Transverse colon (tissue), 4 donors: ENCODE results near the gene TMEM62. TPM values are rescaled to one million over a fixed set of nuclear protein-coding genes. Genes with fewer than 3 reads are reported as not detected.
A peak's percentile ranks its signal among the peaks of the same experiment; 100 is the strongest.
"Not testable (repeated sequence)": the region's sequence is repeated elsewhere in the genome, so short reads cannot be mapped to it uniquely, and the experiment has no call there.

ENCODE experiments used
- DNase-seq: peaks from one replicate; pipeline ENCODE4 v3.0.0-alpha.2; 2019
- H3K27ac ChIP-seq, 4 donors: fragments of 200-600 bp; sonication (generic); 2 replicates each; pipeline ENCODE4 v1.5.1; 2016 to 2018; ENCODE audit warnings: inconsistent platforms in 4 of 4
- H3K27me3 ChIP-seq: fragments of 200-600 bp; sonication (generic); 2 replicates; pipeline ENCODE4 v1.5.1; 2017; ENCODE audit warnings: inconsistent platforms
- H3K36me3 ChIP-seq, 4 donors: fragments of 200-600 bp; sonication (generic); 2 replicates each; pipeline ENCODE4 v1.5.1; 2017 to 2019; ENCODE audit warnings: inconsistent platforms in 4 of 4
- H3K4me1 ChIP-seq, 4 donors: fragments of 200-600 bp; sonication (generic); 2 replicates each; pipeline ENCODE4 v1.5.1; 2017 to 2020; ENCODE audit warnings: inconsistent platforms in 4 of 4
- H3K4me3 ChIP-seq, 4 donors: fragments of 200-600 bp; sonication (generic); 1 replicate in 1 of 4; 2 replicates in 3 of 4; pipeline versions ENCODE4 v1.5.1 to v1.6.1; 2017 to 2019; ENCODE audit warnings: inconsistent platforms in 4 of 4
- H3K9me3 ChIP-seq, 2 donors: fragments of 200-600 bp; sonication (generic); 2 replicates each; pipeline ENCODE4 v1.5.1; 2017 to 2019; ENCODE audit warnings: inconsistent platforms in 2 of 2
- CTCF ChIP-seq, 5 experiments: fragments of 200-600 bp in 3 of 5; fragments of 450-650 bp in 2 of 5; sonication (generic) in 3 of 5; IDR thresholded peaks; 1 replicate in 2 of 5; 2 replicates in 3 of 5; pipeline ENCODE4 v1.5.1; 2016 to 2017; ENCODE audit warnings: antibody characterized with exemption in 5 of 5, inconsistent platforms in 3 of 5, mild to moderate bottlenecking in 2 of 5, moderate library complexity in 1 of 5
- EP300 ChIP-seq: sonication (generic); formaldehyde crosslinking; IDR thresholded peaks from one replicate; pipeline ENCODE4 v1.6.1; 2017; ENCODE audit warnings: antibody characterized with exemption, low read depth
- POLR2A ChIP-seq: fragments of 450-650 bp; IDR thresholded peaks from one replicate; pipeline ENCODE4 v1.6.1; 2016; ENCODE audit warnings: antibody characterized with exemption, mild to moderate bottlenecking, moderate library complexity
- POLR2AphosphoS5 ChIP-seq, 3 donors: sonication (generic); formaldehyde crosslinking; IDR thresholded peaks; one replicate each; pipeline ENCODE4 v1.6.1; 2016; ENCODE audit warnings: antibody characterized with exemption in 3 of 3
- WGBS, 2 donors: methylation state at CpG; one replicate each; pipeline ENCODE4 v1.1.5; 2018; ENCODE audit warnings: low coverage in 1 of 2; 5-methylcytosine and 5-hydroxymethylcytosine counted together
- in situ Hi-C, 4 donors: fragments of 200-750 bp; cut with MboI; loops; one replicate each; pipeline versions ENCODE4 v1.15.0 to v1.15.1; 2017; ENCODE audit warnings: low sequenced_read_pairs in 3 of 4, low pct_ligation_motif_present in 1 of 4, low pct_unique_long_range_greater_than_20kb in 1 of 4
- intact Hi-C: fragments of 100-400 bp; cut with DNase I; formaldehyde crosslinking; loops from one replicate; pipeline ENCODE4 v1.15.1; 2023; ENCODE audit warnings: low total_unique reads
- total RNA-seq, 4 donors: library from RNA; depleted of rRNA; stranded (reverse); fragments of >200 nt; gene quantifications; one replicate each; pipeline ENCODE4 v1.1.0, GENCODE V29; 2016

TMEM62 gene
- total RNA-seq, 4 donors from 2014 or later: 21.3 to 367 (median 39.6) TPM

DNA sequence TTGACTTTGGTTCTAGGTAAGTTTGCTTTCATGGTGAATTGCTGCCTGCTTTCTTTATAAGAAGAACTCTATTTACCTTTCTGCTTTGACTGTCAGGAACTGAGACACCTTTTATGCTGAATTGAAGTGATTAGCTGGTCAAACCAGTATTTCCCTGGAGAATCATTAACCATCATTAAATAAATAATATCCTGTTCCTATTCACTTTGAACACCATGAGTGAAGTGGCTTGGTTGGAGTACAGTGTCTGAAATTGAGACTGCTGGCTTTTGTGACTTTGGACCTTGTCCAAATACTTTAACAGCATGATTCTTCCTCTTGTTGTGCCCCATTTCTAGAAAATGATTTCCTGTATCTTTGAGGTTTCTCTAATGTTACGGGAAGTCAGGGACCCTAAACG is 5.6 kb upstream of the TMEM62 start:
- no peaks in the 10 kb centered on the region for H3K9me3 ChIP-seq
- no peaks in the 10 kb centered on the region for H3K27me3 ChIP-seq
- H3K4me1 ChIP-seq: peaks cover 2 to 49% (median 32%) of the 10 kb centered on the region in 4 donors
- no peak overlapping the region for H3K4me3 ChIP-seq
- in situ Hi-C loops (no loop called here), intact Hi-C loops (no loop called here)
- H3K27ac ChIP-seq: peak overlapping the region; percentile 67 to 84 (median 78)
- no peak for DNase-seq
- H3K36me3 ChIP-seq: no peaks in the 10 kb centered on the region
- WGBS, 2 donors: 35 to 56% methylated on average over 2 of the region's 2 CpGs
- TF ChIP-seq POLR2AphosphoS5 (IDR thresholded peaks at IDR 0.05) (peak in 2 of 3 donors; percentile 32 to 65), CTCF (IDR thresholded peaks at IDR 0.05) (no peak)

GRCh38 chr15:43128174-43128979 is 5.0 kb upstream of the TMEM62 start:
- 73 to 78% methylated on average over 9 to 10 of the region's 10 CpGs for WGBS, 2 donors
- DNase-seq, in situ Hi-C loops, H3K27me3 ChIP-seq, H3K36me3 ChIP-seq, H3K4me3 ChIP-seq, H3K9me3 ChIP-seq, intact Hi-C loops: not testable (repeated sequence)
- peaks cover 4 to 50% (median 34%) of the 10 kb centered on the region in 4 donors for H3K4me1 ChIP-seq
- peak overlapping the region; percentile 67 to 84 (median 78) for H3K27ac ChIP-seq

DNA sequence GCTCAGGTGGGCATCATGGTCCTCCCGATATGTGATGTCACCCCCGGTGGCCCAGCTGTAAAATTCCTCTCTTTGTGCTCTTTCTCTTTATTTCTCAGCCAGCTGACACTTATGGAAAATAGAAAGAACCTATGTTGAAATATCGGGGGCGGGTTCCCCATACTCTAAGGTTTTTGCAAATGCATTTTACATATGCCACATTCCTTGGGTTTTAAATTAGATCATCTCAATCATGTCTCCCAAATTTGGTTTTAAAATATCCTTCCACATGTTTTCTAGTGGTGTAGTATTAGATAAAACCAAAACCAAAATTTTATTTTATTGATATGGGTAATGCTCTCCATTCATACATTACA is 4.4 kb upstream of the TMEM62 start:
- Histone ChIP-seq H3K27me3 (no peaks in the 10 kb centered on the region), H3K4me1 (peaks cover 4 to 45% (median 34%) of the 10 kb centered on the region in 4 donors), H3K27ac (no peak overlapping the region), H3K4me3 (no peak overlapping the region), H3K9me3 (no peaks in the 10 kb centered on the region), H3K36me3 (no peaks in the 10 kb centered on the region)
- in situ Hi-C loops: no loop called here
- intact Hi-C loops: no loop called here
- no peak for DNase-seq
- TF ChIP-seq POLR2AphosphoS5 (IDR thresholded peaks at IDR 0.05) (no peak), EP300 (no peak), POLR2A (no peak), CTCF (IDR thresholded peaks at IDR 0.05) (no peak)
- 85 to 96% methylated on average over 3 to 4 of the region's 4 CpGs for WGBS, 2 donors

- intact Hi-C loops (no loop called here), in situ Hi-C loops (no loop called here)
- Histone ChIP-seq H3K9me3 (no peaks in the 10 kb centered on the region), H3K4me1 (peaks cover 4 to 28% (median 20%) of the 10 kb centered on the region in 4 donors), H3K27ac (peak overlapping the region; percentile 88 to 94 (median 92)), H3K27me3 (no peaks in the 10 kb centered on the region), H3K36me3 (peaks cover 0 to 12% (median 2%) of the 10 kb centered on the region in 4 donors), H3K4me3 (peak overlapping the region; percentile 78 to 94 (median 88))
- WGBS, 2 donors: 9 to 27% methylated on average over 6 to 20 of the region's 20 CpGs
- TF ChIP-seq POLR2A (no peak), CTCF (IDR thresholded peaks at IDR 0.05) (no peak), EP300 (no peak)
- DNase-seq: peak; percentile 41
Measured at GRCh38 chr15:43132830-43133429, 456 bp upstream of the TMEM62 start.
